NCI-H2107 (cell line): Measurements from ENCODE around the gene KY.

Experiments
- DNase-seq: peaks from one replicate; lab custom pipeline; 2025; lab: John Stamatoyannopoulos, UW

The KY gene

GRCh38 chr3:134644731-134645514, 5.9 kb downstream of the KY start:
- DNase-seq, result no peak

GRCh38 chr3:134643150-134643675, 7.6 kb downstream of the KY start:
- no peak for DNase-seq

- DNase-seq, result no peak
Measured at GRCh38 chr3:134642445-134643149, 8.2 kb downstream of the KY start.

GRCh38 chr3:134641671-134642300, 9.0 kb downstream of the KY start:
- DNase-seq, result no peak

GRCh38 chr3:134640872-134641470, 9.9 kb downstream of the KY start:
- no peak for DNase-seq

- no peak for DNase-seq
Measured at GRCh38 chr3:134640378-134640777, 10.4 kb downstream of the KY start.

GRCh38 chr3:134638385-134639030, 12.3 kb downstream of the KY start:
- DNase-seq, result no peak

- no peak for DNase-seq
Measured at GRCh38 chr3:134636406-134636805, 14.4 kb downstream of the KY start.

GRCh38 chr3:134630506-134630905, 20.3 kb downstream of the KY start:
- DNase-seq, result no peak

GRCh38 chr3:134628884-134629283, 21.9 kb downstream of the KY start:
- no peak for DNase-seq

- DNase-seq, result no peak
Measured at GRCh38 chr3:134627831-134628230, 23.0 kb downstream of the KY start.

GRCh38 chr3:134625885-134626741, 24.7 kb downstream of the KY start:
- no peak for DNase-seq

- no peak for DNase-seq
Measured at GRCh38 chr3:134625462-134625861, 25.4 kb downstream of the KY start.

- DNase-seq, result no peak
Measured at GRCh38 chr3:134624537-134625287, 26.1 kb downstream of the KY start.

- DNase-seq, result no peak
Measured at GRCh38 chr3:134623615-134624245, 27.1 kb downstream of the KY start.

GRCh38 chr3:134622806-134623365, 27.9 kb downstream of the KY start:
- DNase-seq, result no peak

GRCh38 chr3:134621854-134622253, 29.0 kb downstream of the KY start:
- DNase-seq, result no peak

GRCh38 chr3:134620476-134621115, 30.2 kb downstream of the KY start:
- DNase-seq, result no peak
